Epithelial cell of proximal tubule (primary cell): Measurements from ENCODE around the gene DIO3. TPM values are rescaled to one million over a fixed set of nuclear protein-coding genes. Genes with fewer than 3 reads are reported as not detected.
"Not testable (repeated sequence)": the region's sequence is repeated elsewhere in the genome, so short reads cannot be mapped to it uniquely, and the experiment has no call there.

Source experiments
- DNase-seq: peaks from one replicate; pipeline ENCODE4 v3.0.0-alpha.2; 2011; ENCODE audit warnings: low read depth
- H3K4me3 ChIP-seq: 2 replicates; pipeline ENCODE4 v1.5.1; 2011; ENCODE audit warnings: low read depth, mild to moderate bottlenecking, low read length
- CTCF ChIP-seq: conservative IDR thresholded peaks from 2 replicates; pipeline ENCODE4 v1.5.1; 2012; ENCODE audit warnings: low read depth, mild to moderate bottlenecking, low read length
- total RNA-seq: library from RNA; depleted of rRNA; stranded (reverse); fragments of >200 nt; gene quantifications from 2 replicates; pipeline ENCODE4 v1.2.3, GENCODE V29; 2015

The DIO3 gene
- total RNA-seq, 1 donor from 2014 or later: not detected

DNA sequence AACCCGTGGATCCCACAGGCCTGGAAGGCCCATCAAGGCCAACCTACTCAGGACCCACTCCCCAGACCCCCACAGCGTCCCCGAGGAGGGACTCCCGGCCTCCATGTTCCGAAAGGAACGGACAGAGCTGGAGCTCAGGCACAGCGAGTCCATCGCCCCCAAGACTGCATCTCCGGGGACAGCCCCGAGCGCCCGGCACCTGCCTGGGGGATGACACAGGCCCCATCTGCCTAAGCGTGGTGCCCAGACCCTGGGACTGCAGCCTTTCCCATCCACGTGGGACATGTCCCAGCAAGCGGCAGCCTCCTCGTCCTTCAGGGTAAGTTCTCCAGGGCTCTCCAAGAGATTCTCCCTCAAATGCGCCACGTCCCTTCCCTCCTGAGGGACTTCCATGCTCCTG is 12.1 kb upstream of the DIO3 start:
- no peak for TF ChIP-seq CTCF

GRCh38 chr14:101550202-101550912 is 10.9 kb upstream of the DIO3 start:
- H3K4me3 ChIP-seq, DNase-seq: not testable (repeated sequence)

More for the DNA sequence above, 12.1 kb upstream of the DIO3 start:
- no peak for DNase-seq
- no peak overlapping the region for H3K4me3 ChIP-seq

DNA sequence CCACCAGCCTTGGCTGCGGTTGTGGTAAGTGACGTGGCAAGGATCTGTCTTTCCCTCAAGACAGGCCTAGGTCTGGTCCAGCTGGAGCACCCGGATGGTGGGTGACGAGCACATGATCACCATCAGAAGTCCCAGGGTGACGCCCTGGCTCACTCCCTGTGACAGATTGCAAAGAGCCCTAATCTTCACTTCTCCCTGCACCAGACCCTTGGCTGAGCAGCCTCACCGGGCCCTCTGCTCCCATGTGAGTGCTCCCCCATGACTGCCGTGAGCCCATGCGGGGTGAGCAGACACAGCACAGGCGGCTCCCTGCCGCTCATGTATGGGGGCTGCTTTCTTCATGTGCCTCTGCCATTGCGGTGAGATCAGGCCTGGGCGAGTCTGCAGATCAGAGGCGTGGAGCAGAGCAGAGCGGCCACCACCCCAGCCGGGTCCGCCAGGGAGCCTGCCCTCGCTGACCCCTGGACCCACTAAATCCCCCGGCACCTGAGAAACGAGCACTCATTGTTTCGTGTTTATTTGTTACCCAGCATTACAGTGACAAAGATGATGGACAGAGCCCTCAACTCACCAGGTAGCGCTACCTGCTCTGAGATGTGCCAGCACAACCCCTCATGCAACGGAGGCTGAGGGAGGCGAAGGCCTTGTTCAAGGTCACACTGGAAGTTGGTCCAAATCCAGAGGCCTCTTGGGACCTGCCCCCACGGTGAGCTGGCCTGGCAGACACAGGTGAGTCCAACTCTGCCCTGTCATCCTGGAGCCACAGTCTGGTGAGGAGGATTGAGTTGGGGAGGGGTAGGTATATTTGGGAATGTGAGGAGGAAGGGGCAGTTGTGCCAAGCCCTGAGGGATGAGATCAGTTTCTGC is 9.3 kb upstream of the DIO3 start:
- DNase-seq: no peak
- no peak for TF ChIP-seq CTCF
- H3K4me3 ChIP-seq: no peak overlapping the region

DNA sequence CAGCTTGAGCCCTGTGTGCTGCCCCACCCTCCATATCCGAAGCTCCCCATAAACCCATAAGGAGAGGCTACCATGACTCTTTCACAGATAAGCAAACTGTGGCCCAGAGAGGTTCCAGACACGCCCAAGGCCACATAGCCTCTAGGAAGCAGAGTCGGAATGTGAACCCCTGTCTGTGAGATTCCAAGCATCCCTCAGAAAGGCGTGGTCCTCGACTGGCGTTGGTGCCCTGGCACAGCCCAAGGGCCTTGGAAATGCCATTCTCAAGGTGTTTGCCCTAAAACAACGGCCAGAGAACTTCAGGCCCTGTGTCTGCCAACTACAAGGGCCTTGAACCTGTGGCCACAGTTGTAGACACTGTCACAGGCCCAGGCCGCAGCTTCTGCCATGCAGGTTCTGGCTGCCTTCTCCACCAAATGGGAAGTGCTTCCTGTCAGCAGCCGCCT is 8.5 kb upstream of the DIO3 start:
- no peak for TF ChIP-seq CTCF
- no peak for DNase-seq
- H3K4me3 ChIP-seq: no peak overlapping the region

DNA sequence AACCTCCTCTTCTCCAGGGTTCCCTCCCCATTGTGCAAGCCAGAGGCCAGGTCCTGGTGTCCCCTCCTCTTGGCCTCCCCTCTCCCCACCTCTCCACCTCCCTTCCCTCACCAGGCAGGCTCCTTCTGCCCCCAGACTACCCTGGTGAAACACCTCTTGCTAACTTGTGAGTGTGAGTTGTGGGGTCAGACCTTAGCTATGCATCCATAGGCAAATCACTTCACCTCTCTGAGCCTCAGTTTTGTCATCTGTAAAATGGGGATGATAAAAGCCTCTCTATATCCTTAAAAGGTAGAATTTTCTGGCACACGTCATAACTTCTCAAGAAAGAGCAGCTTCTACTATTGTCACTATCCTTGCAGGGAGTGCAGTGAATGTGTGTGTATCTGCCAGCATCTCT is 7.9 kb upstream of the DIO3 start:
- no peak overlapping the region for H3K4me3 ChIP-seq
- no peak for DNase-seq
- TF ChIP-seq CTCF: no peak

- H3K4me3 ChIP-seq: no peak overlapping the region
- no peak for DNase-seq
- TF ChIP-seq CTCF: no peak
These were observed 7.4 kb upstream of the DIO3 start for GRCh38 chr14:101553931-101554330.

GRCh38 chr14:101554991-101555668 is 6.2 kb upstream of the DIO3 start:
- H3K4me3 ChIP-seq: no peak overlapping the region
- no peak for DNase-seq
- no peak for TF ChIP-seq CTCF

DNA sequence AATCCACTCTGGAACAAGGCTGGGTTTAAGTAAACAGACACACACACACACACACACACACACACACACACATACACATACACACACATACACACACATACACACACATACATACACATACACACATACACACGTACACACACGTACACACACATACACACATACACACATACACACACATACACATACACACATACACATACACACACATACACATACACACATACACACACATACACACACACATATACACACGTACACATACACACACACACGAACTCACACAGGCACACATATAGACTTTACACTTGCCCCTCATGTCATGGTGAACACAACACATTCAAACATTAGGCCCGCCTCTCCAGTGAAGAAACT is 5.6 kb upstream of the DIO3 start:
- DNase-seq, H3K4me3 ChIP-seq: not testable (repeated sequence)
